Activated naive CD8-positive, alpha-beta T cell treated with anti-CD3 and anti-CD28 coated beads for 36 hours (primary cell): Measurements from ENCODE around the gene KNTC1. TPM values are rescaled to one million over a fixed set of nuclear protein-coding genes. Genes with fewer than 3 reads are reported as not detected.
A peak's percentile ranks its signal among the peaks of the same experiment; 100 is the strongest.
"Not testable (repeated sequence)": the region's sequence is repeated elsewhere in the genome, so short reads cannot be mapped to it uniquely, and the experiment has no call there.

Source experiments
- DNase-seq: peaks from one replicate; pipeline ENCODE4 v3.0.0; 2021
- H3K27ac Mint-ChIP-seq: one replicate; pipeline ENCODE4 v1.8.0; 2022; ENCODE audit warnings: mild to moderate bottlenecking, moderate library complexity, mixed read lengths
- H3K27me3 Mint-ChIP-seq: one replicate; pipeline ENCODE4 v1.8.0; 2022; ENCODE audit warnings: mild to moderate bottlenecking, mixed read lengths
- H3K36me3 Mint-ChIP-seq: one replicate; pipeline ENCODE4 v1.8.0; 2021; ENCODE audit warnings: mild to moderate bottlenecking, mixed read lengths
- H3K4me1 Mint-ChIP-seq: one replicate; pipeline ENCODE4 v1.8.0; 2021; ENCODE audit warnings: mixed read lengths
- H3K4me3 Mint-ChIP-seq: one replicate; pipeline ENCODE4 v1.8.0; 2022; ENCODE audit warnings: mild to moderate bottlenecking, moderate library complexity, mixed read lengths
- H3K9me3 Mint-ChIP-seq: one replicate; pipeline ENCODE4 v1.8.0; 2022; ENCODE audit warnings: mixed read lengths
- total RNA-seq, 2 experiments: library from RNA; stranded (reverse); gene quantifications; one replicate each; pipeline ENCODE4 v1.2.3, GENCODE V29; 2021

KNTC1 gene
- total RNA-seq, 2 experiments from 2014 or later: 85.9 to 89.9 TPM

GRCh38 chr12:122615780-122616179 lies 88.7 kb downstream of the KNTC1 start:
- Mint-ChIP-seq H3K36me3 (peaks cover 37% of the 10 kb centered on the region), H3K9me3 (no peaks in the 10 kb centered on the region)

DNA sequence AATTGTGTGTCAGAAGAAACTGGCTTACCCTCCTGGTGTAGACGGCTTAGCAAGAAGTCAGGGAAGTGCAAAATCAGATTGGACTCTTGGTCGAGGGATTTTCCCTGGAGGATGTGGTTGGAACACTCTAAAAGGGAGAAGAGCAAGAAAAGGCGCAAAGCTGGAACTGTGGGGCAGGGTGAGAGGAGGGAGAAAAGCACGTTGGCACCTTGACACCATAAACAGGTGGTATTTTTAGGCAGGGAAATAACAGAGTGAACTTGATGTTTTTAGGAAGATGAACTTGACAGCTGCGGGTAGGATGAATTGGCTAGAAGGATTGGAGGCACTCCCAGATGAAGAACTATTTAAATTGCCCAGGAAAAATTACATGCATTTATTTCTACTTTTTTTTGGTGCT lies 108.4 kb downstream of the KNTC1 start:
- H3K27ac Mint-ChIP-seq: no peak overlapping the region
- no peaks in the 10 kb centered on the region for H3K9me3 Mint-ChIP-seq
- H3K36me3 Mint-ChIP-seq: peaks cover 4% of the 10 kb centered on the region
- no peak overlapping the region for H3K4me3 Mint-ChIP-seq
- DNase-seq: no peak
- no peaks in the 10 kb centered on the region for H3K4me1 Mint-ChIP-seq
- no peaks in the 10 kb centered on the region for H3K27me3 Mint-ChIP-seq

More at GRCh38 chr12:122615780-122616179, 88.7 kb downstream of the KNTC1 start:
- no peak for DNase-seq
- no peak overlapping the region for H3K27ac Mint-ChIP-seq
- H3K27me3 Mint-ChIP-seq: no peaks in the 10 kb centered on the region
- H3K4me3 Mint-ChIP-seq: no peak overlapping the region
- H3K4me1 Mint-ChIP-seq: no peaks in the 10 kb centered on the region

GRCh38 chr12:122643207-122643805 lies 116.3 kb downstream of the KNTC1 start:
- Mint-ChIP-seq H3K36me3 (peaks cover 6% of the 10 kb centered on the region), H3K9me3 (no peaks in the 10 kb centered on the region), H3K27ac (no peak overlapping the region), H3K27me3 (no peaks in the 10 kb centered on the region), H3K4me1 (peaks cover 10% of the 10 kb centered on the region), H3K4me3 (no peak overlapping the region)
- no peak for DNase-seq

- H3K4me1 Mint-ChIP-seq: peaks cover 10% of the 10 kb centered on the region
- no peaks in the 10 kb centered on the region for H3K9me3 Mint-ChIP-seq
- H3K4me3 Mint-ChIP-seq: peak overlapping the region; percentile 12
- peaks cover 6% of the 10 kb centered on the region for H3K36me3 Mint-ChIP-seq
- no peaks in the 10 kb centered on the region for H3K27me3 Mint-ChIP-seq
- DNase-seq: peak; percentile 65
- peak overlapping the region; percentile 67 for H3K27ac Mint-ChIP-seq
These were observed 119.6 kb downstream of the KNTC1 start for GRCh38 chr12:122646517-122647217.

GRCh38 chr12:122651520-122652224 lies 124.6 kb downstream of the KNTC1 start:
- DNase-seq: no peak
- Mint-ChIP-seq H3K27ac (no peak overlapping the region), H3K9me3 (no peaks in the 10 kb centered on the region), H3K4me3 (no peak overlapping the region), H3K27me3 (no peaks in the 10 kb centered on the region), H3K4me1 (peaks cover 7% of the 10 kb centered on the region), H3K36me3 (peaks cover 2% of the 10 kb centered on the region)

DNA sequence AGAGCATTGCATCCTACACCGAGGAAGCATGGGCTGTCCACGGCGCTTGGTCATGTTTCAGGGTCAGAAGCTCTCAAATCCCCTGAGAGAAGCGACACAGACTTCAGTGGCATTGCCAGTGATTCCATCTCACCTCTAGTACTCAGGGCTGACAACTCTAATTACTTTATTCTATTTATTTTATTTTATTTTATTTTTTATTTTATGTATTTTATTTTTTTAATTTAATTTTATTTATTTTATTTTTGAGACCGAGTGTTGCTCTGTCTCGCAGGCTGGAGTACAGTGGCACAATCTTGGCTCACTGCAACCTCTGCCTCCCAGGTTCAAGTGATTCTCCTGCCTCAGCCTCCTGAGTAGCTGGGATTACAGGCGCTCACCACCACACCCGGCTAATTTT lies 126.2 kb downstream of the KNTC1 start:
- not testable (repeated sequence) for H3K27me3 Mint-ChIP-seq, H3K4me3 Mint-ChIP-seq, H3K27ac Mint-ChIP-seq, DNase-seq, H3K9me3 Mint-ChIP-seq, H3K4me1 Mint-ChIP-seq, H3K36me3 Mint-ChIP-seq

GRCh38 chr12:122656298-122656697 lies 129.2 kb downstream of the KNTC1 start:
- no peak for DNase-seq
- H3K36me3 Mint-ChIP-seq: no peaks in the 10 kb centered on the region
- no peak overlapping the region for H3K27ac Mint-ChIP-seq
- H3K9me3 Mint-ChIP-seq: no peaks in the 10 kb centered on the region
- no peaks in the 10 kb centered on the region for H3K4me1 Mint-ChIP-seq
- H3K27me3 Mint-ChIP-seq: no peaks in the 10 kb centered on the region
- H3K4me3 Mint-ChIP-seq: no peak overlapping the region

DNA sequence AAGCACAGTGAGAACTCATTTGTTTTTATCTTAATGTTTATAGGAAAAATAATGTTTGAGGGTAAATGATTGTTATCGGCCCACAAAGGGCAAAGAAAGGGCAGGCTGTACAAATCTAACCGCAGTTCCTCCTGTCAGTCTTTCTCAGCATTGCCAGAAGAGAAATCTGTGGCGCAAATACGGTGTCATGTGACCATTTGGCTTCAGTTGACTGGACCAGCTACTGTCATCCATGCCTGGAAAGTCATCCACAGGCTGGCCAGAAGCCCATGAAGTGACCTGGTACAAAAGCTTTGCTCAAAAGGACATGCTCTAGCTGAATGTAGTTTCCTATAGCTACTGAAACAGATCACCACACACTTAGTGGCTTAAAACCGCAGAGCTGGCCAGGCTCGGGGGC lies 132.5 kb downstream of the KNTC1 start:
- H3K36me3 Mint-ChIP-seq: no peaks in the 10 kb centered on the region
- H3K9me3 Mint-ChIP-seq: no peaks in the 10 kb centered on the region
- no peak overlapping the region for H3K4me3 Mint-ChIP-seq
- DNase-seq: no peak
- H3K27me3 Mint-ChIP-seq: no peaks in the 10 kb centered on the region
- no peak overlapping the region for H3K27ac Mint-ChIP-seq
- H3K4me1 Mint-ChIP-seq: no peaks in the 10 kb centered on the region

GRCh38 chr12:122661246-122661645 lies 134.2 kb downstream of the KNTC1 start:
- DNase-seq: no peak

GRCh38 chr12:122661938-122662337 lies 134.9 kb downstream of the KNTC1 start:
- no peak for DNase-seq
- no peaks in the 10 kb centered on the region for H3K4me1 Mint-ChIP-seq
- no peak overlapping the region for H3K27ac Mint-ChIP-seq
- H3K4me3 Mint-ChIP-seq: no peak overlapping the region
- no peaks in the 10 kb centered on the region for H3K9me3 Mint-ChIP-seq
- H3K36me3 Mint-ChIP-seq: no peaks in the 10 kb centered on the region
- H3K27me3 Mint-ChIP-seq: no peaks in the 10 kb centered on the region

More at GRCh38 chr12:122661246-122661645, 134.2 kb downstream of the KNTC1 start:
- H3K27ac Mint-ChIP-seq: no peak overlapping the region
- no peaks in the 10 kb centered on the region for H3K4me1 Mint-ChIP-seq
- no peaks in the 10 kb centered on the region for H3K27me3 Mint-ChIP-seq
- no peak overlapping the region for H3K4me3 Mint-ChIP-seq
- H3K36me3 Mint-ChIP-seq: no peaks in the 10 kb centered on the region
- no peaks in the 10 kb centered on the region for H3K9me3 Mint-ChIP-seq

DNA sequence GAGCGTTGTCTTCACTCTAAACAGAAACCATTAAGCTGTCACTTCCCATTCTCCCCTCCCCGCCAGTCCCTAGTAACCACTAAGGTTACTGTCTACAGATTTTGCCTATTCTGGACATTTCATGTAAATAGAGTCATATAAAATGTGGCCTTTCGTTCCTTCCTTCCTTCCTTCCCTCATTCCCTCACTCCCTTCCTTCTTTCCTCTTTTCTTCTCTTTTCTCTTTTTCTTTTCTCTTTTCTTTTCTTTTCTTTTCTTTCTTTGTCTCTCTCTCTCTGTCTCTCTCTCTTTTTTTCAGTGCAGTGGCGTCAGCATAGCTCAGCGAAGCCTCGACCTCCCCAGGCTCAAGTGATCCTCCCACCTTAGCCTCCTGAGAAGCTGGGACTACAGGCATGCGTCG lies 138.3 kb downstream of the KNTC1 start:
- Mint-ChIP-seq H3K4me3 (no peak overlapping the region), H3K36me3 (no peaks in the 10 kb centered on the region), H3K27me3 (no peaks in the 10 kb centered on the region), H3K27ac (peak overlapping the region; percentile 42), H3K9me3 (no peaks in the 10 kb centered on the region), H3K4me1 (no peaks in the 10 kb centered on the region)
- no peak for DNase-seq

DNA sequence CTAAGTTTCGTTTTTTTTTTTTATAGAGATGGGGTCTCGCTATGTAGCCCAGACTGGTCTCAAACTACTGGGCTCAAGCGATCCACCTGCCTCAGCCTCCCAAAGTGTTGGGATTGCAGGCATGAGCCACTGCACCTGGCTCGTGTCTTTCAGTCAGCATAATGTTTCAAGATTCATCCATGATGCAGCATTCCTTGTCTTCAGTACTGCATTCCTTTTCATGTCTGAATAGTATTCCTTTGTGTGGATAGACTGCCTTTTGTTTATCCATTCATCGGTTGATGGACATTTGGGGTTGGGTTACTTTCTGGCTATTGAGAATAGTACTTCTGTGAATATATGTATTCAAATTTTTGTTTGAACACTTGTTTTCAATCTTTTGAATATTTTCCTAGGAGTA lies 138.7 kb downstream of the KNTC1 start:
- Mint-ChIP-seq H3K9me3 (no peaks in the 10 kb centered on the region), H3K27me3 (no peaks in the 10 kb centered on the region), H3K4me3 (no peak overlapping the region), H3K36me3 (no peaks in the 10 kb centered on the region), H3K27ac (no peak overlapping the region), H3K4me1 (no peaks in the 10 kb centered on the region)
- no peak for DNase-seq

GRCh38 chr12:122668268-122668667 lies 141.2 kb downstream of the KNTC1 start:
- Mint-ChIP-seq H3K27me3 (no peaks in the 10 kb centered on the region), H3K36me3 (no peaks in the 10 kb centered on the region), H3K27ac (no peak overlapping the region), H3K4me3 (no peak overlapping the region), H3K9me3 (no peaks in the 10 kb centered on the region), H3K4me1 (no peaks in the 10 kb centered on the region)
- DNase-seq: no peak

- H3K4me3 Mint-ChIP-seq: no peak overlapping the region
- no peaks in the 10 kb centered on the region for H3K9me3 Mint-ChIP-seq
- no peaks in the 10 kb centered on the region for H3K4me1 Mint-ChIP-seq
- H3K27ac Mint-ChIP-seq: no peak overlapping the region
- H3K36me3 Mint-ChIP-seq: no peaks in the 10 kb centered on the region
- H3K27me3 Mint-ChIP-seq: peaks cover 6% of the 10 kb centered on the region
- DNase-seq: no peak
These were observed 142.5 kb downstream of the KNTC1 start for GRCh38 chr12:122669397-122670070.

GRCh38 chr12:122672515-122672914 lies 145.5 kb downstream of the KNTC1 start:
- no peaks in the 10 kb centered on the region for H3K36me3 Mint-ChIP-seq
- no peak overlapping the region for H3K27ac Mint-ChIP-seq
- H3K4me3 Mint-ChIP-seq: no peak overlapping the region
- H3K27me3 Mint-ChIP-seq: peaks cover 11% of the 10 kb centered on the region
- H3K9me3 Mint-ChIP-seq: no peaks in the 10 kb centered on the region
- no peak for DNase-seq
- no peaks in the 10 kb centered on the region for H3K4me1 Mint-ChIP-seq
